CD4-positive, alpha-beta T cell treated with Interleukin-4 for 1 hour (primary cell): ENCODE data around the gene ARHGEF10L.
"Not testable (repeated sequence)": the region's sequence is repeated elsewhere in the genome, so short reads cannot be mapped to it uniquely, and the experiment has no call there.

Experiments used
- DNase-seq, 2 donors: peaks; one replicate each; pipeline ENCODE4 v3.0.0-alpha.2; 2020 to 2022

The ARHGEF10L gene

GRCh38 chr1:17616731-17617279, 77.3 kb downstream of the ARHGEF10L start:
- DNase-seq: no peak

GRCh38 chr1:17617787-17618557, 78.5 kb downstream of the ARHGEF10L start:
- no peak for DNase-seq

GRCh38 chr1:17618558-17619247, 79.2 kb downstream of the ARHGEF10L start:
- no peak for DNase-seq

- DNase-seq: no peak
Observed at GRCh38 chr1:17620448-17620847, 81.0 kb downstream of the ARHGEF10L start.

- no peak for DNase-seq
Observed at GRCh38 chr1:17621691-17622090, 82.2 kb downstream of the ARHGEF10L start.

- DNase-seq: no peak
Observed at GRCh38 chr1:17622823-17623222, 83.3 kb downstream of the ARHGEF10L start.

- DNase-seq: no peak
Observed at GRCh38 chr1:17624611-17625233, 85.2 kb downstream of the ARHGEF10L start.

GRCh38 chr1:17627239-17628052, 87.9 kb downstream of the ARHGEF10L start:
- no peak for DNase-seq

GRCh38 chr1:17629046-17629445, 89.5 kb downstream of the ARHGEF10L start:
- not testable (repeated sequence) for DNase-seq

GRCh38 chr1:17629460-17629859, 90.0 kb downstream of the ARHGEF10L start:
- DNase-seq: no peak

- DNase-seq: peak; percentile 29 to 76
Observed at GRCh38 chr1:17630048-17630830, 90.7 kb downstream of the ARHGEF10L start.

- DNase-seq: no peak
Observed at GRCh38 chr1:17630986-17631385, 91.5 kb downstream of the ARHGEF10L start.

GRCh38 chr1:17631410-17631809, 91.9 kb downstream of the ARHGEF10L start:
- DNase-seq: no peak

- no peak for DNase-seq
Observed at GRCh38 chr1:17632106-17632505, 92.6 kb downstream of the ARHGEF10L start.

- DNase-seq: no peak
Observed at GRCh38 chr1:17632541-17633184, 93.2 kb downstream of the ARHGEF10L start.

GRCh38 chr1:17633654-17634053, 94.2 kb downstream of the ARHGEF10L start:
- no peak for DNase-seq

GRCh38 chr1:17635276-17635675, 95.8 kb downstream of the ARHGEF10L start:
- no peak for DNase-seq

- DNase-seq: peak; percentile 22 to 81
Observed at GRCh38 chr1:17635811-17636210, 96.3 kb downstream of the ARHGEF10L start.

GRCh38 chr1:17636612-17637011, 97.1 kb downstream of the ARHGEF10L start:
- no peak for DNase-seq

GRCh38 chr1:17637055-17637454, 97.6 kb downstream of the ARHGEF10L start:
- DNase-seq: no peak

- DNase-seq: no peak
Observed at GRCh38 chr1:17639703-17640340, 100.3 kb downstream of the ARHGEF10L start.
